ENCODE data around the gene PTPRM.
A peak's percentile ranks its signal among the peaks of the same experiment; 100 is the strongest.

The PTPRM gene

GRCh38 chr18:7923105-7923504 lies 356.0 kb downstream of the PTPRM start:
- TF ChIP-seq MYC (IDR thresholded peaks at IDR 0.05; ENCODE audit: low read depth, low read length), result no peak
- TF ChIP-seq CTCF (IDR thresholded peaks at IDR 0.05; ENCODE audit: low read depth, low read length), result no peak
- no peak for TF ChIP-seq POLR2A (IDR thresholded peaks at IDR 0.05; ENCODE audit: extremely low read depth, insufficient read length)
- TF ChIP-seq MAX (IDR thresholded peaks at IDR 0.05; ENCODE audit: low read depth, low read length), result no peak
- H3K4me3 ChIP-seq (ENCODE audit: low read depth, low read length), result no peak overlapping the region
- DNase-seq (ENCODE audit: low read depth), result no peak

GRCh38 chr18:7924616-7925015 lies 357.5 kb downstream of the PTPRM start:
- no peak overlapping the region for H3K4me3 ChIP-seq (ENCODE audit: low read depth, low read length)
- DNase-seq (ENCODE audit: low read depth), result no peak
- no peak for TF ChIP-seq POLR2A (IDR thresholded peaks at IDR 0.05; ENCODE audit: extremely low read depth, insufficient read length)
- TF ChIP-seq MYC (IDR thresholded peaks at IDR 0.05; ENCODE audit: low read depth, low read length), result no peak
- TF ChIP-seq CTCF (IDR thresholded peaks at IDR 0.05; ENCODE audit: low read depth, low read length), result no peak
- TF ChIP-seq MAX (IDR thresholded peaks at IDR 0.05; ENCODE audit: low read depth, low read length), result no peak

- TF ChIP-seq CTCF (IDR thresholded peaks at IDR 0.05; ENCODE audit: low read depth, low read length) (peak; percentile 7), POLR2A (IDR thresholded peaks at IDR 0.05; ENCODE audit: extremely low read depth, insufficient read length) (no peak)
- H3K4me3 ChIP-seq (ENCODE audit: low read depth, low read length), result no peak overlapping the region
- DNase-seq (ENCODE audit: low read depth), result peak; percentile 2
These were observed 359.4 kb downstream of the PTPRM start for GRCh38 chr18:7926526-7926925.

- no peak overlapping the region for H3K4me3 ChIP-seq (ENCODE audit: low read depth, low read length)
- no peak for DNase-seq (ENCODE audit: low read depth)
- no peak for TF ChIP-seq POLR2A (IDR thresholded peaks at IDR 0.05; ENCODE audit: extremely low read depth, insufficient read length)
- no peak for TF ChIP-seq MYC (IDR thresholded peaks at IDR 0.05; ENCODE audit: low read depth, low read length)
- no peak for TF ChIP-seq CTCF (IDR thresholded peaks at IDR 0.05; ENCODE audit: low read depth, low read length)
- no peak for TF ChIP-seq MAX (IDR thresholded peaks at IDR 0.05; ENCODE audit: low read depth, low read length)
These were observed 360.0 kb downstream of the PTPRM start for GRCh38 chr18:7927119-7927518.

- TF ChIP-seq POLR2A (IDR thresholded peaks at IDR 0.05; ENCODE audit: extremely low read depth, insufficient read length), result no peak
- TF ChIP-seq MAX (IDR thresholded peaks at IDR 0.05; ENCODE audit: low read depth, low read length), result no peak
- no peak for TF ChIP-seq MYC (IDR thresholded peaks at IDR 0.05; ENCODE audit: low read depth, low read length)
- TF ChIP-seq CTCF (IDR thresholded peaks at IDR 0.05; ENCODE audit: low read depth, low read length), result no peak
- H3K4me3 ChIP-seq (ENCODE audit: low read depth, low read length), result no peak overlapping the region
- no peak for DNase-seq (ENCODE audit: low read depth)
These were observed 364.6 kb downstream of the PTPRM start for GRCh38 chr18:7931763-7932162.

GRCh38 chr18:7937268-7937667 lies 370.2 kb downstream of the PTPRM start:
- TF ChIP-seq MAX (IDR thresholded peaks at IDR 0.05; ENCODE audit: low read depth, low read length), result no peak
- DNase-seq (ENCODE audit: low read depth), result no peak
- no peak overlapping the region for H3K4me3 ChIP-seq (ENCODE audit: low read depth, low read length)
